ENCODE measurements around the gene NRL. TPM values are rescaled to one million over a fixed set of nuclear protein-coding genes. Genes with fewer than 3 reads are reported as not detected.

The NRL gene
- total RNA-seq, 1 experiment from 2014 or later: 2.3 TPM

DNA sequence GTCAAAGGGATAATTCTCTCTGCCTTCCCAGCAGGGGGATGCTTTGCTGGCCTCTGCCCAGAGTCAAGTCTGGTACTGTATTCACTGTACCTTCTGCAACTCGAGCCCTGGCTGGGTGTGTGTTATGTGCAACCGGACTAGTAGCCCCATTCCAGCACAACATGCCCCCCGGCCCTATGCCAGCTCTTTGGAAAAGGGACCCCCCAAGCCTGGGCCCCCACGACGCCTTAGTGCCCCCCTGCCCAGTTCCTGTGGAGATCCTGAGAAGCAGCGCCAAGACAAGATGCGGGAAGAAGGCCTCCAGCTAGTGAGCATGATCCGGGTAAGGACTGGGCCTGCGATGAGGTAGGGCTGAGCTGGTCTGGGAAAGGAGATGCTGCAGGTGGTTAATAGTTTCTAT, 35.8 kb upstream of the NRL start:
- intact Hi-C loops (cut with micrococcal nuclease; ENCODE audit: unreplicated experiment): no loop called here
- no peak for DNase-seq
- ChIA-PET CTCF (no interaction called here), POLR2A (ENCODE audit: unreplicated experiment) (no interaction called here)
- H4K20me1 ChIP-seq (ENCODE audit: insufficient read depth): no peaks in the 10 kb centered on the region
- no peaks in the 10 kb centered on the region for H3K9me2 ChIP-seq (ENCODE audit: insufficient read depth)
- BruUV-seq (replicated peaks): no TSS peak
- no peak for TF ChIP-seq EZH2 (IDR thresholded peaks at IDR 0.05; ENCODE audit: low read depth)
- TF ChIP-seq, protein P1, sequence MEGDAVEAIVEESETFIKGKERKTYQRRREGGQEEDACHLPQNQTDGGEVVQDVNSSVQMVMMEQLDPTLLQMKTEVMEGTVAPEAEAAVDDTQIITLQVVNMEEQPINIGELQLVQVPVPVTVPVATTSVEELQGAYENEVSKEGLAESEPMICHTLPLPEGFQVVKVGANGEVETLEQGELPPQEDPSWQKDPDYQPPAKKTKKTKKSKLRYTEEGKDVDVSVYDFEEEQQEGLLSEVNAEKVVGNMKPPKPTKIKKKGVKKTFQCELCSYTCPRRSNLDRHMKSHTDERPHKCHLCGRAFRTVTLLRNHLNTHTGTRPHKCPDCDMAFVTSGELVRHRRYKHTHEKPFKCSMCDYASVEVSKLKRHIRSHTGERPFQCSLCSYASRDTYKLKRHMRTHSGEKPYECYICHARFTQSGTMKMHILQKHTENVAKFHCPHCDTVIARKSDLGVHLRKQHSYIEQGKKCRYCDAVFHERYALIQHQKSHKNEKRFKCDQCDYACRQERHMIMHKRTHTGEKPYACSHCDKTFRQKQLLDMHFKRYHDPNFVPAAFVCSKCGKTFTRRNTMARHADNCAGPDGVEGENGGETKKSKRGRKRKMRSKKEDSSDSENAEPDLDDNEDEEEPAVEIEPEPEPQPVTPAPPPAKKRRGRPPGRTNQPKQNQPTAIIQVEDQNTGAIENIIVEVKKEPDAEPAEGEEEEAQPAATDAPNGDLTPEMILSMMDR (conservative IDR thresholded peaks at IDR 0.05): no peak
- no peak overlapping the region for H2AFZ ChIP-seq
- H3F3A ChIP-seq (ENCODE audit: insufficient read depth, low read depth): peaks cover 3% of the 10 kb centered on the region; the same call in 1 of the 2 replicates
- no peaks in the 10 kb centered on the region for H3K27me3 ChIP-seq (ENCODE audit: insufficient read depth, low read depth)
- peaks cover 10% of the 10 kb centered on the region for H3K4me1 ChIP-seq (replicated peaks; ENCODE audit: insufficient read depth)
- no peak overlapping the region for H3K4me2 ChIP-seq
- peaks cover 25% of the 10 kb centered on the region for H3K79me2 ChIP-seq (ENCODE audit: low read depth)
- no peaks in the 10 kb centered on the region for H3K9me3 ChIP-seq (ENCODE audit: insufficient read depth, low read depth)
- no peak overlapping the region for H3K27ac ChIP-seq
- no peak overlapping the region for H3K4me3 ChIP-seq
- no peaks in the 10 kb centered on the region; the same call in 1 of the 2 replicates for H3K36me3 ChIP-seq (ENCODE audit: low read depth)

DNA sequence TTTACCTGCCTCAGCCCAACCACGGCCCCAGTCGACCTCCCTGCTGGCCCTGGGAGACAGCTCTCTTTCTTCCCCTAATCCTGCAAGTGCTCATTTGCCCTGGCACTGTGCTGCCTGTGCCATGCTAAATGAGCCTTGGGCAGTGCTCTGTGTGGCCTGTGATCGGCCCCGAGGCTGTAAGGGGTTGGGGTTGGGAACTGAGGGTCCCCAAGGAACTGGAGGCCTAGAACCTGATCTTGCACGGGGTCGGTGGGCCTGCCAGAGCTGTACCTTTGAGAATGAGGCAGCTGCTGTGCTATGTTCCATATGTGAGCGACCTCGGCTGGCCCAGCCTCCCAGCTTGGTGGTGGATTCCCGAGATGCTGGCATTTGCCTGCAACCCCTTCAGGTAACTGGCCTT, 35.3 kb upstream of the NRL start:
- Histone ChIP-seq H3K79me2 (ENCODE audit: low read depth) (peaks cover 30% of the 10 kb centered on the region), H3K4me3 (no peak overlapping the region), H4K20me1 (ENCODE audit: insufficient read depth) (no peaks in the 10 kb centered on the region), H3K36me3 (ENCODE audit: low read depth) (no peaks in the 10 kb centered on the region; the same call in 1 of the 2 replicates), H3K4me1 (replicated peaks; ENCODE audit: insufficient read depth) (peaks cover 15% of the 10 kb centered on the region), H3F3A (ENCODE audit: insufficient read depth, low read depth) (peaks cover 3% of the 10 kb centered on the region; the same call in 1 of the 2 replicates), H2AFZ (no peak overlapping the region), H3K27me3 (ENCODE audit: insufficient read depth, low read depth) (no peaks in the 10 kb centered on the region), H3K9me3 (ENCODE audit: insufficient read depth, low read depth) (no peaks in the 10 kb centered on the region), H3K4me2 (no peak overlapping the region), H3K9me2 (ENCODE audit: insufficient read depth) (no peaks in the 10 kb centered on the region), H3K27ac (no peak overlapping the region)
- no peak for TF ChIP-seq EZH2 (IDR thresholded peaks at IDR 0.05; ENCODE audit: low read depth)
- TF ChIP-seq, protein P1 (conservative IDR thresholded peaks at IDR 0.05): no peak
- no peak for DNase-seq
- intact Hi-C loops (cut with micrococcal nuclease; ENCODE audit: unreplicated experiment): no loop called here
- ChIA-PET POLR2A (ENCODE audit: unreplicated experiment) (no interaction called here), CTCF (no interaction called here)
- no TSS peak for BruUV-seq (replicated peaks)

DNA sequence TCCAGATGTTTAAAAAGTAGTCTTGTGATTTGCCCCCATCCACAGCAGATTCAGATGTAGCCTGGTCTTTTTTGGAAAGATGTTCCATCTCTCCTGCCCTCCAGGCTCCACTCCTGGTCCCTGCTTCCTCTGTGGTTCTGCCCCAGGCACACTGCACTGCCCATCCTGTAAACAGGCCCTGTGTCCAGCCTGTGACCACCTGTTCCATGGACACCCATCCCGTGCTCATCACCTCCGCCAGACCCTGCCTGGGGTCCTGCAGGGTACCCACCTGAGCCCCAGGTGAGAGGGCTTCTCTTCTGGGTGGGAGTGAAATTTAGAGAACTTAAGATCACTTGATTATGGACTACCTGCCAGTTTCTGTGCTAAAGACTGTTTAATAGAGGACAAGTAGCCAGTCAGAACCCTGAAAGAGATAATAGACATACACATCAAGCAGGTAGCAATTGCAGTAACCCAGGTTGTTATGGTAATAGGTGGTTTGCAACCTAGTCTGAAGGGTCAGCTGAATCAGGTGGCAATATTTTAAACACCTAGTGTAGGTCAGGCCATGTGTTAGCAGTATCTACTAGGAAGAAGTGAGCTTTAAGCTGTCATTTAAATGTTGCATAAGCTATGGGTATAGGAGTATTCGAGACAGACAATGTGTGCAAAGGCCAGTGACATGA, 34.7 kb upstream of the NRL start:
- no peaks in the 10 kb centered on the region for H3K27me3 ChIP-seq (ENCODE audit: insufficient read depth, low read depth)
- H3K4me3 ChIP-seq: no peak overlapping the region
- no peak for DNase-seq
- peaks cover 37% of the 10 kb centered on the region for H3K79me2 ChIP-seq (ENCODE audit: low read depth)
- CTCF ChIA-PET: no interaction called here
- TF ChIP-seq EZH2 (IDR thresholded peaks at IDR 0.05; ENCODE audit: low read depth): no peak
- TF ChIP-seq, protein P1 (conservative IDR thresholded peaks at IDR 0.05): no peak
- POLR2A ChIA-PET (ENCODE audit: unreplicated experiment): no interaction called here
- no peaks in the 10 kb centered on the region for H3K9me3 ChIP-seq (ENCODE audit: insufficient read depth, low read depth)
- H3K36me3 ChIP-seq (ENCODE audit: low read depth): no peaks in the 10 kb centered on the region; the same call in 1 of the 2 replicates
- no peak overlapping the region for H2AFZ ChIP-seq
- no peak overlapping the region for H3K4me2 ChIP-seq
- H4K20me1 ChIP-seq (ENCODE audit: insufficient read depth): no peaks in the 10 kb centered on the region
- H3F3A ChIP-seq (ENCODE audit: insufficient read depth, low read depth): peaks cover 3% of the 10 kb centered on the region; the same call in 1 of the 2 replicates
- no peaks in the 10 kb centered on the region for H3K9me2 ChIP-seq (ENCODE audit: insufficient read depth)
- no TSS peak for BruUV-seq (replicated peaks)
- intact Hi-C loops (cut with micrococcal nuclease; ENCODE audit: unreplicated experiment): no loop called here
- H3K4me1 ChIP-seq (replicated peaks; ENCODE audit: insufficient read depth): peaks cover 15% of the 10 kb centered on the region
- H3K27ac ChIP-seq: no peak overlapping the region

All from PC-9 (cell line).